ENCODE measurements around the gene JPT2. TPM values are rescaled to one million over a fixed set of nuclear protein-coding genes. Genes with fewer than 3 reads are reported as not detected.

The JPT2 gene
- total RNA-seq, 1 experiment from 2014 or later: 244 TPM

DNA sequence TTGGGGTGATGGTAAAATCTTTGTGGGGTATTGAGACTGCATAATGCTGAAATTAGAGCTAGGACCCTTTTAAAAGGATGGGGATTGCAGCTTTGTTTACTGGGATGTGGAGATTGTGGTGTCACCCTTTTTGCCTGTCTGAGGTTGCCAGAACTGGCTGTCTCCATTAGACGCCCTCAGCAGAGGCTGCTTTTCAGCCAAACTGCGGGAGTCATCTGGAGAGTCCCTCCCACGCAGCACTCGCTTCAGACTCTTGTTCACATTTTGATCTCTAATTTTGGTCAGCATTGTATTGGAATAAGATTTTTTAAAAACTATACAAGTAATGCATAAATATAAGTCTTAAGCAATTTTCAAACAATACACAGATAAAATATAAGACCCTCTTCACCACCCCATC is 27.9 kb upstream of the JPT2 start:
- no TSS peak for BruUV-seq (replicated peaks)
- Histone ChIP-seq H4K20me1 (ENCODE audit: insufficient read depth) (peaks cover 7% of the 10 kb centered on the region; the same call in 1 of the 2 replicates), H3K79me2 (ENCODE audit: low read depth) (no peaks in the 10 kb centered on the region), H2AFZ (no peak overlapping the region), H3K4me3 (no peak overlapping the region), H3K36me3 (ENCODE audit: low read depth) (peaks cover 20% of the 10 kb centered on the region), H3K27me3 (ENCODE audit: insufficient read depth, low read depth) (no peaks in the 10 kb centered on the region), H3K9me2 (ENCODE audit: insufficient read depth) (no peaks in the 10 kb centered on the region), H3K4me1 (replicated peaks; ENCODE audit: insufficient read depth) (peaks cover 16% of the 10 kb centered on the region), H3K9me3 (ENCODE audit: insufficient read depth, low read depth) (no peaks in the 10 kb centered on the region), H3K4me2 (no peak overlapping the region), H3K27ac (no peak overlapping the region), H3F3A (ENCODE audit: insufficient read depth, low read depth) (peaks cover 39% of the 10 kb centered on the region)
- intact Hi-C loops (cut with micrococcal nuclease; ENCODE audit: unreplicated experiment): no loop called here
- POLR2A ChIA-PET (ENCODE audit: unreplicated experiment): no interaction called here
- DNase-seq: no peak
- TF ChIP-seq EZH2 (IDR thresholded peaks at IDR 0.05; ENCODE audit: low read depth): no peak
- CTCF ChIA-PET: no interaction called here

DNA sequence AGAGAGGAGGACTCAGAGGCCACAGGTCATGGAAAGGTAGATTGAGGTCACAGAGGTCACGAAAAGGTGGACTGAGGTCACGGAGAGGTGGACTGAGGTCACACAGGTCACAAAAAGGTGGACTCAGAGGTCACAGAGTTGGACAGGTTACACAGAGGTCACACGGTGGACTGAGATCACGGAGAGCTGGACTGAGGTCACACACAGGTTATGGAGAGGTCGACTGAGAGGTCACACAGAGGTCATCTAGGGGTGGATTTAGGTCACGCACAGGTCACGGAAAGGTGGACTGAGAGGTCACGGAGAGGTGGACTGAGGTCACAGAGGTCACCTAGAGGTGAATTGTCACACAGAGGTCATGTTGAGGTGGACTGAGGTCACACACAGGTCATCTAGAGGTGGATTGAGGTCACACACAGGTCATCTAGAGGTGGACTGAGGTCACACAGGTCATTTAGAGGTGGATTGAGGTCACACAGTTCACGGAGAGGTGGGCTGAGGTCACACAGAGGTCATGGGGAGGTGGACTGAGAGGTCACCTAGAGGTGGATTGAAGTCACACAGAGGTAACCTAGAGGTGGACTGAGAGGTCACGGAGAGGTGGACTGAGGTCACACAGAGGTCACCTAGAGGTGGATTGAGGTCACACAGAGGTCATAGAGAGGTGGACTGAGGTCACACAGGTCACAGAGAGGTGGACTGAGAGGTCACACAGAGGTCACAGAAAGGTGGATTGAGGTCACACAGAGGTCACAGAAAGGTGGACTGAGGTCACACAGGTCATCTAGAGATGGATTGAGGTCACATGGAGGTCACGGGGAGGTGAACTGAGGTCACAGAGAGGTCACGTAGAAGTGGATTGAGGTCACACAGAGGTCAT is 26.7 kb upstream of the JPT2 start:
- Histone ChIP-seq H2AFZ (no peak overlapping the region), H3F3A (ENCODE audit: insufficient read depth, low read depth) (peaks cover 27% of the 10 kb centered on the region), H3K4me3 (no peak overlapping the region), H3K9me3 (ENCODE audit: insufficient read depth, low read depth) (no peaks in the 10 kb centered on the region), H3K4me2 (no peak overlapping the region), H3K36me3 (ENCODE audit: low read depth) (peaks cover 13% of the 10 kb centered on the region), H3K9me2 (ENCODE audit: insufficient read depth) (no peaks in the 10 kb centered on the region), H3K4me1 (replicated peaks; ENCODE audit: insufficient read depth) (peaks cover 4% of the 10 kb centered on the region), H3K27me3 (ENCODE audit: insufficient read depth, low read depth) (no peaks in the 10 kb centered on the region), H4K20me1 (ENCODE audit: insufficient read depth) (peaks cover 7% of the 10 kb centered on the region; the same call in 1 of the 2 replicates), H3K27ac (no peak overlapping the region), H3K79me2 (ENCODE audit: low read depth) (no peaks in the 10 kb centered on the region)
- intact Hi-C loops (cut with micrococcal nuclease; ENCODE audit: unreplicated experiment): no loop called here
- POLR2A ChIA-PET (ENCODE audit: unreplicated experiment): no interaction called here
- no TSS peak for BruUV-seq (replicated peaks)
- TF ChIP-seq, protein P1, sequence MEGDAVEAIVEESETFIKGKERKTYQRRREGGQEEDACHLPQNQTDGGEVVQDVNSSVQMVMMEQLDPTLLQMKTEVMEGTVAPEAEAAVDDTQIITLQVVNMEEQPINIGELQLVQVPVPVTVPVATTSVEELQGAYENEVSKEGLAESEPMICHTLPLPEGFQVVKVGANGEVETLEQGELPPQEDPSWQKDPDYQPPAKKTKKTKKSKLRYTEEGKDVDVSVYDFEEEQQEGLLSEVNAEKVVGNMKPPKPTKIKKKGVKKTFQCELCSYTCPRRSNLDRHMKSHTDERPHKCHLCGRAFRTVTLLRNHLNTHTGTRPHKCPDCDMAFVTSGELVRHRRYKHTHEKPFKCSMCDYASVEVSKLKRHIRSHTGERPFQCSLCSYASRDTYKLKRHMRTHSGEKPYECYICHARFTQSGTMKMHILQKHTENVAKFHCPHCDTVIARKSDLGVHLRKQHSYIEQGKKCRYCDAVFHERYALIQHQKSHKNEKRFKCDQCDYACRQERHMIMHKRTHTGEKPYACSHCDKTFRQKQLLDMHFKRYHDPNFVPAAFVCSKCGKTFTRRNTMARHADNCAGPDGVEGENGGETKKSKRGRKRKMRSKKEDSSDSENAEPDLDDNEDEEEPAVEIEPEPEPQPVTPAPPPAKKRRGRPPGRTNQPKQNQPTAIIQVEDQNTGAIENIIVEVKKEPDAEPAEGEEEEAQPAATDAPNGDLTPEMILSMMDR (conservative IDR thresholded peaks at IDR 0.05): no peak
- TF ChIP-seq EZH2 (IDR thresholded peaks at IDR 0.05; ENCODE audit: low read depth): no peak
- DNase-seq: no peak
- CTCF ChIA-PET: no interaction called here

DNA sequence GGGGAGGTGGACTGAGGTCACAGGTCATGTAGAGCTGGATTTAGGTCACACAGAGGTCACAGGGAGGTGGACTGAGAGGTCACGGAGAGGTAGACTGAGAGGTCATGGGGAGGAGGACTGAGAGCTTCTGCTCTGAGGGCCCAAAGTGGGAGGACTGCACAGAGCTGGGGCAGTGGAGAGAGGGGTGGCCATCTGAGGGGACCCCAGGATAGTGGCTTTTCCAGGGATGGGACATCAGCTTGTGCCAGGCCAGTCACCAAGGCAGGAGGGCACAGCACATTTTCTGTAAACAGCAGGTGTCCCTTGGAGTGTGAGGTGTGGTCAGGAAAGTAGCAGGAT is 26.1 kb upstream of the JPT2 start:
- no peaks in the 10 kb centered on the region for H3K79me2 ChIP-seq (ENCODE audit: low read depth)
- H3K4me2 ChIP-seq: no peak overlapping the region
- DNase-seq: no peak
- ChIA-PET CTCF (no interaction called here), POLR2A (ENCODE audit: unreplicated experiment) (no interaction called here)
- H3F3A ChIP-seq (ENCODE audit: insufficient read depth, low read depth): peaks cover 24% of the 10 kb centered on the region
- no peaks in the 10 kb centered on the region for H3K9me3 ChIP-seq (ENCODE audit: insufficient read depth, low read depth)
- no TSS peak for BruUV-seq (replicated peaks)
- H3K4me1 ChIP-seq (replicated peaks; ENCODE audit: insufficient read depth): no peaks in the 10 kb centered on the region
- H2AFZ ChIP-seq: no peak overlapping the region
- TF ChIP-seq, protein P1 (conservative IDR thresholded peaks at IDR 0.05): no peak
- no peak for TF ChIP-seq EZH2 (IDR thresholded peaks at IDR 0.05; ENCODE audit: low read depth)
- H3K9me2 ChIP-seq (ENCODE audit: insufficient read depth): no peaks in the 10 kb centered on the region
- H3K27ac ChIP-seq: no peak overlapping the region
- H3K36me3 ChIP-seq (ENCODE audit: low read depth): peaks cover 9% of the 10 kb centered on the region
- intact Hi-C loops (cut with micrococcal nuclease; ENCODE audit: unreplicated experiment): no loop called here
- H3K4me3 ChIP-seq: no peak overlapping the region
- H4K20me1 ChIP-seq (ENCODE audit: insufficient read depth): peaks cover 3% of the 10 kb centered on the region; the same call in 1 of the 2 replicates
- H3K27me3 ChIP-seq (ENCODE audit: insufficient read depth, low read depth): no peaks in the 10 kb centered on the region
